NCI-H2171 (cell line): ENCODE data around the gene NLRP2B.
"Not testable (repeated sequence)": the region's sequence is repeated elsewhere in the genome, so short reads cannot be mapped to it uniquely, and the experiment has no call there.

Experiments
- DNase-seq: peaks from one replicate; lab custom pipeline; 2025; lab: John Stamatoyannopoulos, UW

The NLRP2B gene

DNA sequence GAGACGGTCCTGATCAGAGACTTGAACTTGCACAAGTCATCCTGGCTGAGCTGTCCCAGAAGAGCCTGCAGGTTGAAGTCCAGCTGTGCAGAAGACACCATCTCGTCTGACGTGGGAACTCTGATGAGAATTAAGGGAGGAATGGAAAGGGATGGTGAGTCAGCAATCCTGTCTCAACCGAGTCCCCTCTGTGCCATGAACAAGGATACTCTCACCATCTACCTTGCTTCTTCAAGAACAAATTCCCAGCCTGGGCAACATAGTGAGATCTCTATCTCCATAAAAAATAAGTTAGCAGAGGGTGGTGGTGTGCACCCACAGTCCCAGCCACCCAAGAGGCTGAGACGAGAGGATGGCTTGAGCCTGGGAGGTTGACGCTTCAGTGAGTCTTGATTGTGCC lies at the start of gene NLRP2B:
Gene NLRP2B, minus strand, starts transcription at position 101 of the 400 bp plus-strand sequence.
- no peak for DNase-seq

DNA sequence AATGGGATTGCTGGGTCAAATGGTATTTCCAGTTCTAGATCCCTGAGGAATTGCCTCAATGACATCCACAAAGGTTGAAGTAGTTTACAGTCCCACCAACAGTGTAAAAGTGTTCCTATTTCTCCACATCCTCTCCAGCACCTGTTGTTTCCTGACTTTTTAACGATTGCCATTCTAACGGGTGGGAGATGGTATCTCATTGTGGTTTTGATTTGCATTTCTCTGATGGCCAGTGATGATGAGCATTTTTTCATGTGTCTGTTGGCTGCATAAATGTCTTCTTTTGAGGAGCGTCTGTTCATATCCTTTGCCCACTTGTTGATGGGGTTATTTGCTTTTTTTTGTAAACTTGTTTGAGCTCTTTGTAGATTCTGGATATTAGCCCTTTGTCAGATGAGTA lies 45.9 kb upstream of the NLRP2B start:
- not testable (repeated sequence) for DNase-seq

GRCh38 chrX:57681341-57681740 lies 1.3 kb upstream of the NLRP2B start:
- no peak for DNase-seq

GRCh38 chrX:57678686-57679428 lies 1.2 kb downstream of the NLRP2B start:
- DNase-seq: no peak

DNA sequence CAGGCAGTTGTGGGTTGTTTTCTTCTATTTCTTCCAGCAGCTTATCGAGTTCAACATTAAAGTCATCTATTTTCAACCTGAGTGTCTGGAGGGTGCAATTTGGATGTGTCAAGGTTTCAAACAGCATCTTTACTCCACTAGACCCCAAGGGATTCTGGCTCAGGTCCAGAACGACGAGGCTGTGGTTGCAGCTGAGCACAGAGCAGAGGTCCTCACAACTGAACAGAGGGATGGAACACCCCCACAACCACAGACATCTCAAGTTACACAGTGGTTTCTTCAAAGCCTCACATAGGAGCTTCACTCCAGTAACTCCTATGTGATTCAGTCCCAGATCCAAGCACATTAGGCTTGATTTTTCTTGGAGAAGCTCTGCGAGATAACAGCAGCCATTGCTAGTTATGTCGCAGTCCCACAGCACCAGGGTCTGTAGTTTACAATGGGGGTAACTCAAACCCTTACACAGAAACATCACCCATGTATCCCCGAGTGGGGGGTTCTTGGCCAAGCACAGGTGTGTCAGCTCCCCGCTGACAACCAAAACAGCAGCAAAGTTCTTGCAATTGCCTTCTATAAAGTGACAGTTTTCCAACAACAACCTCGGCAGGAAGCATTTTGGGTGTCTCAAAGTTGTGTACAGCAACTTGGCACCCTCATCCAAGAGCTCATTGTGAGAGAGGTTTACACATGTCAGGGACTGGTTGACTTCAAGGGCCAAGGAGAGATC lies 2.8 kb downstream of the NLRP2B start:
- DNase-seq: no peak

- no peak for DNase-seq
Observed at GRCh38 chrX:57675320-57675719, 4.7 kb downstream of the NLRP2B start.

GRCh38 chrX:57674861-57675260 lies 5.2 kb downstream of the NLRP2B start:
- no peak for DNase-seq

- no peak for DNase-seq
Observed at GRCh38 chrX:57669961-57670360, 10.1 kb downstream of the NLRP2B start.

GRCh38 chrX:57667010-57667409 lies 13.1 kb downstream of the NLRP2B start:
- no peak for DNase-seq

- no peak for DNase-seq
Observed at GRCh38 chrX:57655065-57655464, 25.0 kb downstream of the NLRP2B start.

- DNase-seq: no peak
Observed at GRCh38 chrX:57652705-57653104, 27.4 kb downstream of the NLRP2B start.

DNA sequence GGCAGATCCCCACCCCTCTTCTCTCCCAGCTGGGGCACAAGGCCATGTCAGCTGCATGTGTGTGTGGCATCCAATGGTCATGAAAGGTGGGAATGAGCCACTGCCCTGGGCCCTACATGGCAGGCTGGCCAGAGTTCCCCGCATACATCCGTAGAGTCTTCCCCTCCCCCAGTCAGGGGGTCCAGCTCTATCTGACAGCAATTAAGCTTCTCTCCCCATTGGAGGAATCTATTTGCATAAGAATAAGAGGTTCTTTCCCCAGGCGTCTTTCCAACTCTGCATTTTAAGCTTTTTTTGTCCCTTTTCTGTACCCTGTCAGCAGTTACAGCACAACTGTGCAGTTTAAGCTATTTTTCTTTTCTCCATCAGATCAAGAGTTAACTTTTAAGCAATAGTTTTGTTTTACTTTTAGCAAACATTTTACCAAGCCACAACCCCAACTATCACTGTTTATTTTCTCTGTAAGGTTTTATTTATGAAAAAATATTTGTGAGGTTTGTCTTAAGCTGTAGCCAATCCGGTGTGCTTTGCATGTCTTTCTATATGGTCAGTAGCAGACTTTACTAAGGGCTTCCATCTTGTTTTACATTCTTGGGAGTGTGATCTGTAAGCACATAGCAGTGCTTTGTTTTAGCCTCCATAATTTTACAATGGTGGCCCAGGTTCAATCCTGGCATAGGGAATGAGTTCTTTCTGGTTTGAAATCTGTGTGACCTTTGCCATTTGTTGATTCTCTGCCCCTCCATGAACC lies 28.7 kb downstream of the NLRP2B start:
- DNase-seq: no peak

DNA sequence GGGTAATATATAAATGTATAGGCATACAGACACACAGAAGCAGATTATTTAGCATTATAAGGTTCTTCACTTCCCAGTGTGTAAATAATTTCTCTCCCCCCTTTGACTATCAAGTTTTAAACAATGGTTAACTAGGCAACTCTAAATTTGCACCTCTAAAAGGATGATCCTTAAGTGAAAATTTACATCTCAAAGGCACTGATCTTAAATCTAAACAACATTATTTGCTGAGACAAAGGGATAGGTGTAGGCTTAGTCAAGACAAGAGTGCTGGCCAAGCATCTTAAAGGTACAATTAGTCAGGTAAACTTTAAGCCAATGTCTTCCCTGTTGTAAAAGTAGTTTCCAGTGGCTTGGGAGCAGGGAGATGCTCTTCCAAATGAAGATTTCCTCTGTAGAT lies 33.0 kb downstream of the NLRP2B start:
- no peak for DNase-seq

GRCh38 chrX:57643698-57644097 lies 36.4 kb downstream of the NLRP2B start:
- DNase-seq: no peak

GRCh38 chrX:57641338-57641737 lies 38.7 kb downstream of the NLRP2B start:
- DNase-seq: no peak

- no peak for DNase-seq
Observed at GRCh38 chrX:57640674-57641016, 39.4 kb downstream of the NLRP2B start.

DNA sequence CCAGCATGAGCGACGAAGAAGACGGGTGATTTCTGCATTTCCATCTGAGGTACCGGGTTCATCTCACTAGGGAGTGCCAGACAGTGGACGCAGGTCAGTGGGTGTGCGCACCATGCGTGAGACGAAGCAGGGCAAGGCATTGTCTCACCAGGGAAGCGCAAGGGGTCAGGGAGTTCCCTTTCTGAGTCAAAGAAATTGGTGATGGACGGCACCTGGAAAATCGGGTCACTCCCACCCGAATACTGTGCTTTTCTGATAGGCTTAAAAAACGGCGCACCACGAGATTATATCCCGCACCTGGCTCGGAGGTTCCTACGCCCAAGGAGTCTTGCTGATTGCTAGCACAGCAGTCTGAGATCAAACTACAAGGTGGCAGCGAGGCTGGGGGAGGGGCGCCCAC lies 50.6 kb downstream of the NLRP2B start:
- DNase-seq: not testable (repeated sequence)
